Measurements from ENCODE around the gene MESD.

Gene MESD

DNA sequence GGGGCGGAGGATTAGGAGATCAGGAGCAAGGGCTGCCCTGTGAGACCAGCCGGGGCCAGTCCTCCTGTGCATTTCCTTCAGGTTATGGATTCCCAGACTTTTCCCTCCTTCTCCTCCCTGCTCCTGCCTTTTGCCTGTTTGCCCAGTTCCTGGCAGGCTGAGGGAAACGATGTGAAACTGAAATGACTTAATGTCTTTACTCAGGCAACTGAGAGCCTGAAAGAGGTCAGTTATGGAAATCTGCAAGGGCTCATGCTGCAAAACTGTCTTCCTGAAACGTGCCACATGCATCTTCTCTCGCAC lies 57.2 kb downstream of the MESD start:
- DNase-seq, result no peak

DNA sequence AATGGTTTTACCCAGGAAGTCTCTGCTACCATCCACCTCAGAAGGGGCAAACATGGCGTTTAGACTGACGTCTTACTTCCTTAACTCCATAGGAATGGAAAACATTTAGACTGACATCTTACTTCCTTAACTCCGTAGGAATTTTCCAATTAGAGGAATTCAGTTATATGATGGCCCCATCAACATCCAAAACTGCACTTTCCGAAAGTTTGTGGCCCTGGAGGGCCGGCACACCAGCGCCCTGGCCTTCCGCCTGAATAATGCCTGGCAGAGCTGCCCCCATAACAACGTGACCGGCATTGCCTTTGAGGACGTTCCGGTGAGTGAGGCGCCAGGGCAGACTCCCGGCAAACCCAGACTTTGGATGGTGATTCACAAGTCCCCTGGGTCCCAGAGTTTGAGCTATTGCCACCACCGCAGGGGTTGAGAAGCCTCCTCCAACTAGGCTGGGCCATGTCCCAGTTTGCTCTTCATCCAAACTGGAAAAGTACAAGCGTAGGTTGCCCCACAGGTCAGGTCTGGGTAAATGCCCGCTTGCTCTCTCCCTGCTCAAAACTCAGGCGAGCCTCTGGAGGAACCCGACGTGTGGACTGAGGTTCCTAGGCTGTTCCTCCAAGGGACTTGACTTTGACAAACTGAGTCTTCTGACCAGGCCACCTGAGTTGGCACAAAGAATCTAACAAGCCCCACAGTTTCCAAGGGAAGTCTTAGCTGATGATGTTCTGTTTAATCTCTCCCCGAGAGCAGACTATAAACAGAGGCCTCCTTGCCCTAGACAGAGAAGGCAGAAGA lies 57.7 kb downstream of the MESD start:
- no peak for DNase-seq

DNA sequence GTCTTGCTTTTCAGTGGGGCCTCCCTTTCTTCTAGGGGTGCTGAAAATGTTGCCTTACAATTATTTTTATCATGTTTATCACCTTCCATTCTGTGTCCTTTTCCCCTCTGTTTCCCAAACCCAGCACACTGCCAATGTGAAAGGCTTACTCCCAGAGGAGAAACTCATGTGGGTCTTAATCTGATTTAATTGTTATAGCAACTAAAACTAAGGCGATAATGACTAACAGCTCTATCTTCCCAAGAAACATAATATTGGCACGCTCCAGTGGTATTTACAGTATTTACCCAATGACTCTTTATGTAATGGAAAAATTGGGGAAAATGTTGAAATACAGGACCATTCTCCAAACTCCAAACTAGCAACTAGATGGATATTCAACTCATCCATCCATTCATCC lies 58.4 kb downstream of the MESD start:
- DNase-seq, result no peak

DNA sequence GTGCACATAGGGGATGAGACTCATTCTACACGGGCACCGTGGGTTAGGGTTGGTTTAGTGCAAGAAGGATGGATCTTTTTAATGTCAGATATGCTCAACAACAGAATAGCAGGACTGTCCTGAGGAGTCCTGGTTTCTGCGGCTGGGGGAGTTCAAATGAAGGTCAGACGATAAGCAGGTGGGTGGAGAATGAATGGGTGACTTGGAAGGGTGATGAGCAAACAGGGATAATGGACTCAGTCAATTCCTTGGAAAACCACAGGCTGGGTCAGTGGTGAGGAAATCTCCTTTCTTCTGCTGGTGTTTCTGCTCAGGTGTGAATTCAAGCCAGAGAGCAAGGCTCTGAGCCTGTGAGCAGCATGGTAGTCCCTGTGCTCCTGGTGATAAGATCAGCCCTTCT lies 59.9 kb downstream of the MESD start:
- DNase-seq, result no peak

DNA sequence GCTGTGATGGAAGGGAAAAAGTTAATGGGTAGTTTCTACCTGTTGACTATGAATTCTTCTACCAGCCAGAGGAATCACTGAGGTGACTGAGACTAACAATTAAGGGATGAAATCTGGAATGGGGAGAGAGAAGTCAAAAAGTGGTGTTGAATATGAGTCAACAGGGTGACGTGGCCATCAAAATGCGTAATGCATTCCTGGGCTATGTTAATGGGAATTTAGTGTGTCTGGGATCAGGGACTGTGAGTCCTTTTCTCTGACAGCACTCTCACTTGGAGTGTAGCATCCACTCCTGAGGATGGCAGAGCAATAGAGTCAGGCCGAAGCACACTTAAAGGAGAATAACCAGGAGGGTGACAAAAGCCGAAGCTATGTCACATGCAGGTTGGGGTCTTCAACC lies 60.4 kb downstream of the MESD start:
- no peak for DNase-seq

DNA sequence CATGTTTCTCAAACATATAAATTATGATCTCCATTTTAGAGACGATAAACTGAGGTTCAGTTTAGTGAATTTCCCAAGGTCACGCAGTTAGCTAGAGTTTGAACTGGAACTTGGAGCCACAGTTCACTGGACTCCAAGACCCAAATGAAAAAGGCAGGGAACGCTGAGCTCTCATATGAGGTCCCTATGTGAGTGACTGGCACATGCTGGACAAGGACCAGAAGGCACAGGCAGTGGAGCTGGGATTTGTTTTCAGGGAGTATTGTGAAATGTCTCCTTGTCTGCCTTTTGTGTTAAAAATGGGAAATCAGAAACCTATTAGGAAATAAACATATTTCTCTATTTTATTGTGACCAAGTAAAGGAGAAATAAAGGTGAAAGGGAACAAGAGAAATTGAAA lies 63.5 kb downstream of the MESD start:
- no peak for DNase-seq

DNA sequence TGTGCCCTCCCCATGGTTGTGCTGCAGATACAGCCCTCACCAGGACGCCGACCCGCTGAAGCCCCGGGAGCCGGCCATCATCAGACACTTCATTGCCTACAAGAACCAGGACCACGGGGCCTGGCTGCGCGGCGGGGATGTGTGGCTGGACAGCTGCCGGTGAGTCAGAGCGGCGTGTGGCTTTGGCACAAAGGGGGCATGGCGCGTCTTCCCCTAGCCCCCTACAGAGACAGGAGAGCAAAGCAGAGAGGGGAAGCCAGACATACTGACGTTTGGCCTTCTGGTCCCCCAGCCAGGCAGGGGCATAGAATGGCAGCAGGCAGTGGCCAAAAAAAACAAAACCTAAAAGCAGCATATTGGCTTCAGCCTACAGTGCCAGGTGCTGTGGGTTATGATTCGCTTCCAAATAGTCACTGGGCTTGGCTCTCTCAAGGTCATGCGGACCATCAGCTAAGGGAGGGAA lies 64.0 kb downstream of the MESD start:
- DNase-seq, result no peak

DNA sequence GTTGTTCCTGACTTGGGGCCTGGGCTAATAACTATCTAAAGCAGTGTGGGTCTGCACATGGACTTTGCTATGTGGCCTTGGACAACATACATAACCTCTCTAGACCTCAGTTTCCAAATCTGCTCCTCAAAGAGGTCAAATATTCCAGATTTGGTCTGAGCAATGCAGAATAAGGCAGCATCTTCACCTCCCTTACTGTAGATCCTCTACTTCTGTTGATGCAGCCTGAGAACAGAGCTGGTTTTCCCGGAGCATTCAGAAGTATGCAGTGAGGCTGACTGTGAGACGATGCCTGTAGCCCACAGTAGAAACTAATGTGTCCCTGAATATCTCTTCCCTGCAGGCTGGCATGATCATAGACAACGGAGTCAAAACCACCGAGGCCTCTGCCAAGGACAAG lies 65.3 kb downstream of the MESD start:
- DNase-seq, result no peak

DNA sequence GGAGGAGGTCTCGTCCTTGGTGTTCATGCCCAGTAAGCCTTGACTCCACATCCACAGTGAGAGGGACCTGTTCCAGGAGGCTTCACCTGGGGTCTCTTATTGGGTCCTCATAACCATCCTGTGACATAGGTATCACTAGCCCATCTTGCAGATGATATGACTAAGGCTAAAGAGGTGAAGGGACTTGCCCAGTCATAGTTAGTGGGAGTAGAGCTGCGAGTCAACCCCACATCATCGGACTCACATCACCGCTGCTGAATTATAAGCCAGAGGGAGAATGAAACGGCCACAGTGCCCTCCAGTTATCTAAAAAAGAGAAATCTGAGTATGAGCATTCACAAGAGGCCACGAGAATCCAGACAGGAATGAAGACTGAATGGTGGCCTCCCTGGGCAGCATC lies 66.0 kb downstream of the MESD start:
- DNase-seq, result no peak

DNA sequence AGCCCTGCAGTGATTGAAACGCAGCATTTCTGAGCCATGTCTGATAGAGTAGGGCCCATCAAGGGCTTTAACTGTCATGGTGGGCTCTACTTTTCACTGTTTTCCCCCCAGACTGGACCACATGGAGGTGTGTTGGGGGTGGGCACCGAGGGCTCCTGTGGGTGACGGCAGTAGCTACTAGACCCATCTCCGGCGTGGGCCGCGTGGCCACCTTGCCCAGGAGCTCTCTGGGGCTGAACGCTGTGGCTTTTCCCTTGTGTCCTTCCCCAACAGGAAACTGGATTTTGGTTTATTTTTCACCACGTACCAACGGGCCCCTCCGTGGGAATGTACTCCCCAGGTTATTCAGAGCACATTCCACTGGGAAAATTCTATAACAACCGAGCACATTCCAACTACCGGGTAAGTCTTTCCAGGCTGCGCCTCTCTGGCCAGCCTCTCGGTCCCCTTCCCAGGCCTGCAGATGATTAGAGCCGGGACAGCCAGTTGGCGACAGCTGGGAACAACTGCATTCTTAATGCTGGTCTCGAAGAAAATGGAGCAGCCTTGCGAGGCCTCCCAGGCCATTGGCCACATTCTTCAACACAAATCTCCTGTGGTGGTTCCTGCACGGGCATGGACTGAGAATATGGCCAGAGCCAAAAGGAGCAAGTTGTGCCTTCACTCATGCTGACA lies 67.7 kb downstream of the MESD start:
- no peak for DNase-seq

DNA sequence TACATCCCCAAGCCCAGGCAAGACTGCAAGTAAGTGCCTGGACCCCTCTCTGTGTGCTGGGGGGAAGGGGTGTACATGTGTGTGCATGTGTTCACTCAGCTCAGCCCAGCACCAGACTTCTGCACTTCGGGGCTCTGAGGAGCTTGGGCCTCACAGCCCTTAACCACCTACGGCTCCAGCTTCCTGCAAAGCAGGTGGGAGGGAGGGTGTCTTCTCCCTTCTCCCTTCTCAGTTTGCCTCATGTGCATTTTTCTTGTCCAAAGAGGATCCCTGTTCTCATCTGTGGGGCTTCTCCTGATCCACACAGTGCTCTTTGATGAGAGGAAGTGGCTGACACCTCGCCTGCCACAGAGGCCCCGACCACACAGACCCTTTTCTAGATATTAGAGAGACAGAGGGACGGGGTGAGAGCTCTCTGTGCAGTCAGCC lies 69.3 kb downstream of the MESD start:
- DNase-seq, result no peak

DNA sequence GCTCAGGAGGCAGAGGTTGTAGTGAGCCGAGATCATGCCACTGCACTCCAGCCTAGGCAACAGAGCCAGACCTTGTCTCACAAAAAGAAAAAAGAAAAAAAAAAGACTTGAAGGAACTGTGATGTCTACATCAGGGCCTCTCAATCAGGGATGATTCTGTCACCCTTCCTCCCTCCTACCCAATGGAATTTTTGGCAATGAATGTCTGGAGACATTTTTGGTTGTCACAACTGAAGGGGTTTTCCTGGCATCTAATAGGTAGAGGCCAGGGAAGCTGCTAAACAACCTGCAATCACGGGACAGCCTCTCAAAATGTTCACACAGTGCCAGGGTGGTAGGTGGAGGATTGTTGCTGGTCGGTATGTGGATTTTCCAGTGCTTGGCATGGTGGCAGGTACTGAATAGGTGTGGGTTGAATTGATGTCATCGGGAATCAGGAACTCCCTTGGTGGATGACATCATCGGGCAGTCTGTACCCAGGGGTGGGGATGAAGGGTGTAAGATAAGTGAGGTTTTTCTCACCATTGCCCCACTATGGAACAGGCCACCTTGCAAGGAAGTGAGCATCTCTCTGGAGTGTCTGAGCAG lies 71.3 kb downstream of the MESD start:
- no peak for DNase-seq

DNA sequence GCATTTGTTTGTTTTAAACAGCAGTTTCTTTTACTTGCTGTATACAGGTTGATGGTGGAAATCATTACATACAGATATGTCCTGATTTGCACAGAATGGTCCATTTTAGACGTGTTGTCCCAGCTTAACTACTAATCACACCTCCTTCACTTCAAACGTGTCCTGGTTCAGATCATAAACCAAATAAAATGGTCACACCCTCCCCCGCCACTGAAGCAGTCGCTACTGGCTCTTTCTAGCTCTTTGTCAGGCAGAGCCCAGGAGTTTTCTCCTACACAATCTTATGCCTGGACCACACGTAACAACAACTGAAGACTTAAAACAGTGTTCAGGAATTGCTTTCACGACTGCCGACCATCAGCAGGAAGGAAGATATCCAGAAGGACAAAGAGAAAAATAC lies 73.6 kb downstream of the MESD start:
- no peak for DNase-seq

DNA sequence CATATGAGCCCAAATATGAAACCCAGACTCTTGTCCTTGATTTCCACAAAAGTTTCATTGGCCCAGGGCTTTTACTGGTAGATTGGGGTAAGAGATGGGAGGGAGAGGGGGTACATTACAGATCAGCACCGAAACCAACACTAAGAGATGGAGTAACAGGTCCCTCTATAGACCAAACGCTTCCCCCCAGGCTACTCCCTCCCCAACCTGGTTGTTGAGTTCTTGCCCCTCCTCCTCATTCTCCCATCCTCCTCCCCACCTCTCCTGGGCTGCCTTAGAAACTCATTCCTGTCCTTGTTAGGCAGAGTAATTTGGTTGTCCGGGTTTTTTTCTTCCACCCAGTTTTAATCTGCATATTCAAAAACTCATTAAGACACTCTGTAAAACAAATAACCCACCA lies 74.1 kb downstream of the MESD start:
- no peak for DNase-seq

DNA sequence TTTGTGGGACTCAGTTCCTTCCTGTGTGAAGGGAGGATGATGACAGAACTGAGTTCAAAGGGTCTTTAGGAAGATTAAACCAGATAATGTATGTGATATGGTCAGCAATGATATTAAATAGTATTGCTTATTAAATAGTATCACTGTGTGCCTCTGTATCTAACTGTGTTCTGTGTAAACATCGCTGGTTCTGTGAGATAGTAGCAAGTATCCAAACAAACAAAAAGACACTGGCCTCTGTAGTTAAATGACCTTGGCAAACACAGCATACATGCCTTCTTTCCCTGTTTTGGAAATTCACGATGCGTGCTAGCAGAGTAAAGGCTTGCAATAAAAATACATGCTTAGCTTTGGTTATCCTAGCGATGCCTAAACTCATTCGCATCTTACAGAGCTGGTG lies 76.1 kb downstream of the MESD start:
- no peak for DNase-seq

DNA sequence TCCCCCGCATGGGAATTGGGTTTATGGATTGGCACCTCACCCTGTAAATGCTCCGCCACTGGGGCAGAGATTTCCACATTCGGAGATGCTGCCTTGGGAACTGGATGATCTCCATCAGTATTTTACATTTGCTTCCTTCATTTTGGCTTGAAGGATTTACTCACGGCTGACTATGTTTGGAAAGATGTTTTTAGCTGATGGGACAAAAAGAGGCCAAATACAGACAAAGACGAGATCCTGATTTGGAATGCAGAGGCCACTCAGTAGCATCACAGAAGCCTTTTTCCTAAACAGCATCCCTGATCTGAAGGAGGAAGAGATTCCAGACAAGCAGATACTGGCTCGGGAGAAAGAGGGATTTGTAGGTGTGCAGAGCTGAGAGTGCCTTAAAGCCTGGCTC lies 76.9 kb downstream of the MESD start:
- DNase-seq, result no peak

DNA sequence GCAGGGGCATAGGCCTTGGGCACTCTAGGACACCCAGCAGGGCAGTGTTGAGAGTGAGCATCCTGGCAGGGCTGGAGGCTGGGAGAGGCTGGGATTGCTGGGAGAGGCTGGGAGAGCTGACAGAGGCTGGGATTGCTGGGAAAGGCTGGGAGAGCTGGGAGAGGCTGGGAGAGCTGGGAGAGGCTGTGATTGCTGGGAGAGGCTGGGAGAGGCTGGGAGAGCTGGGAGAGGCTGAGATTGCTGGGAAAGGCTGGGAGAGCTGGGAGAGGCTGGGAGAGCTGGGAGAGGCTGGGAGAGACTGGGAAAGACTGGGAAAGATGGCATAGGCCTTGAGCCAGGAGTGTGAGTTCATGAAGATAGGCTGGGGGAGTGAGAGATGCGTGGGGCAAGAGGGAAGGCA lies 77.8 kb downstream of the MESD start:
- DNase-seq, result no peak

DNA sequence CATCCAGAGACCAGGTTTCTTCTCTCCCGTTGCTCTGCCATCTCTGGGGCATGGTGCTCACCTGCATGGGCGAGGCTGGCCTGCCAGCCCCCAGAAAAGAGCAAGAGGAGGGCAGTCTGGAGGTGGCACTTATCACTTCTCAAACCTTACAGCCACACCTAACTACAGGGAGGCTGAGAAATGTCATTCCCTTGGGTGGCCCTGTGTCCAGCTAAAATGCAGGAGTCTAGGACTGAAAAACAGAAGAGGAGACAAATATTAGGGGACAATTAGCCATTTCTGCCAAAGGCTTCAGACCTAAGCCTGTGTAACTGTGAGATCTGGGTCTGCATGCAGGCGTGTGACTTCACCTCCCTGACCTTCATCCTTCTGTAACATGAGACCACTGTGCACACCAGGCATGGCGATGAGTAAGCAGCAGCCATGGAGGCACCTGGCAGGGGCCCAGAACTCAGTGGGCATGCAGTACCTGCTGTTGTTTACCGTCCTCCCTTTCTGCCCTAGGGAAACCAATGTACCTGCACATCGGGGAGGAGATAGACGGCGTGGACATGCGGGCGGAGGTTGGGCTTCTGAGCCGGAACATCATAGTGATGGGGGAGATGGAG lies 83.4 kb downstream of the MESD start:
- no peak for DNase-seq

DNA sequence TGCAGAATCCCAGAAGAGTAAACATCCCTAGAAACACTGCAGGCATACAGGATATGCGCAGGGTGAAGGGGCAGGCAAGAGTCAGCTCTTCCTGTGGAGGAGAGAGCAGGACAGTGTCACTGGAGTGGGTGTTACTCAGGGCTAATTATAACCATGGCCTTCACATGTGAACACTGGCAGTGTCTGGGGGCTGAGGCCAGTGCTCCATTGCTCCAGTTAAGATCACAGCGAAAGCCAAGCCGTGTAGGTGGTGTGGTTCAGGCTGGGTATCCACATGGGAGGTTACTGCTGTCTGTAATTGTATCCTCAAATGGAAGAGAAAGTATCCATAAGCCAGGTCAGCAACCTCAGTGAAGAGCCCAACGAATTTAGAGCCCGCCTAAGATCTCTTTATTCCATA lies 84.6 kb downstream of the MESD start:
- no peak for DNase-seq

DNA sequence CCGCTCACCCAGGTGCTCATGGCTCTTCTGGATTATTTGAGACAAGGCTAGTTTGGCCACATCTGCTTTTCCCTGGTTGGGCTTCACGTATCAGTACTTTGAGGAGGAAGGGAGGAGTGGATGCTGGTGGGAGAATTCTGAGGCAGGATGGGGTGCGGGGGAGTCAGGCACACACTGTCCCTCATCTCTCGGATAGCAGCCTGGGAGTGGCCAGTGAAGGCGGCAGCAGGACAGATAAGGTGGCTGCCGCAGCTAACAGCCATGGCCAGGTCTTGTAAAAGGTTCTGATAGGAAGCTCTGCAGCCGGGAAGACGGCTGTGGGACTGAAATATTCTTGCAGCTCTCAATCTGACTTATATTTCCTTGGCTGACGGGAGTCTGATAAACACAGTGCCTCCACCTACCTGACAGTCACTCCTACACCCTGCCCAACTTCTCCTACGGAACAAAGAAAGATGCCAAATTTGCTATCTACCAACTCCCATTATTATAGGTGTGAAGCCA lies 87.3 kb downstream of the MESD start:
- no peak for DNase-seq

DNA sequence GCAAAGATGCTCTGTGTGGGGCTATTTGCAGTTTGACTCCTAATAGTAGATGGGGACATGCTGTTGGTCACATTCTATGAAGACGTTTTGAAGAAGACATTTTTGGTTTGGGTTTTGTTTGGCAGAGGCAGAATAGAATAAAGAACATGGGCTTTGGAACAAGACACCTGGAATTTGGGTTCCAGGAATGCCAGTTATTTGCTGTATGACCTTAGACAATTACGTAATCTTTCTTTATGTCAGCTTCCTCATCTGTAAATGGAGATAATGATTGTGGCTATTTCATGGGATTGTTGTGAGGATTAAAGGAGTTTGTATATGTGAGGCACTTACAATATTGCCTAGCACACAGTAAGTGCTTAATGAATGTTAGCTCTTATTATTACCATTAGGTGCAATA lies 91.6 kb downstream of the MESD start:
- no peak for DNase-seq
